Stimulated activated CD8-positive, alpha-beta memory T cell treated with anti-CD3 and anti-CD28 coated beads, Interleukin-12 subunit alpha, Interleukin-12 subunit beta, amount 100 ng/mL, for 1 hour (primary cell): ENCODE data around the gene FOXP3.

ENCODE experiments used
- DNase-seq: peaks from one replicate; pipeline ENCODE4 v3.0.0-alpha.2; 2020; ENCODE audit warnings: low read depth

FOXP3 gene

GRCh38 chrX:49214416-49214815, 50.1 kb downstream of the FOXP3 start:
- no peak for DNase-seq

GRCh38 chrX:49212861-49213260, 51.6 kb downstream of the FOXP3 start:
- no peak for DNase-seq

- DNase-seq: no peak
Measured at GRCh38 chrX:49212209-49212608, 52.3 kb downstream of the FOXP3 start.

GRCh38 chrX:49211074-49211473, 53.4 kb downstream of the FOXP3 start:
- DNase-seq: no peak

GRCh38 chrX:49210406-49210805, 54.1 kb downstream of the FOXP3 start:
- no peak for DNase-seq

GRCh38 chrX:49209434-49210251, 54.9 kb downstream of the FOXP3 start:
- DNase-seq: no peak

GRCh38 chrX:49208399-49208798, 56.1 kb downstream of the FOXP3 start:
- DNase-seq: no peak

GRCh38 chrX:49206543-49206942, 58.0 kb downstream of the FOXP3 start:
- no peak for DNase-seq

- DNase-seq: no peak
Measured at GRCh38 chrX:49205443-49205842, 59.1 kb downstream of the FOXP3 start.

GRCh38 chrX:49204709-49205108, 59.8 kb downstream of the FOXP3 start:
- no peak for DNase-seq

GRCh38 chrX:49204017-49204416, 60.5 kb downstream of the FOXP3 start:
- no peak for DNase-seq

GRCh38 chrX:49203536-49203935, 61.0 kb downstream of the FOXP3 start:
- no peak for DNase-seq

GRCh38 chrX:49202022-49202421, 62.5 kb downstream of the FOXP3 start:
- no peak for DNase-seq
